NOMO-1 treated with DMSO at 0.1 percent for 48 hours (cell line): Measurements from ENCODE around the gene FUCA2.
A peak's percentile ranks its signal among the peaks of the same experiment; 100 is the strongest.
"Not testable (repeated sequence)": the region's sequence is repeated elsewhere in the genome, so short reads cannot be mapped to it uniquely, and the experiment has no call there.

ENCODE experiments used
- DNase-seq: peaks from one replicate; lab custom pipeline; 2025; ENCODE audit not compliant: unreplicated experiment; lab: John Stamatoyannopoulos, UW

Gene FUCA2

DNA sequence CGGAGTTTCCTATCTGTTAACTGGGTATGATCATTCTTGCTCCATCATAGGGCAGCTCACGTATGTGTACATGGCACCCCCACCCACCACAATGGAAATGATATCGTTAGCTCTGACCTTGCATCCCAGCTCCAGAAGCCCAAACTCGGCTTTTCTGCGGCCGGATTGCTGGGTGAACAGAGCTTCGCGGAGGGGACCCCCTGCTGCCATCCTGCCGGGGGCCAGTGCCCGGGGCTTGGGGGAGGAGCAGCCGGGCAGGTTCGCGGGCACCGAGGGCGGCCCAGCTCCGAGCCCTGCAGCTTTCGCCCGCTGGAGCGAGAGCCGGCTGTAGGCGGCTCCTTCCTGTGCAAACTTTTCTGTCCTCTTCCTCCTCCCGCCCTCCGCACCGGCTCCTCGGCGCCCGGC, 24.9 kb upstream of the FUCA2 start:
- peak; percentile 68 for DNase-seq

- DNase-seq = no peak
These were observed 23.7 kb upstream of the FUCA2 start for GRCh38 chr6:143535189-143535614.

- DNase-seq = no peak
These were observed 20.4 kb upstream of the FUCA2 start for GRCh38 chr6:143531720-143532499.

DNA sequence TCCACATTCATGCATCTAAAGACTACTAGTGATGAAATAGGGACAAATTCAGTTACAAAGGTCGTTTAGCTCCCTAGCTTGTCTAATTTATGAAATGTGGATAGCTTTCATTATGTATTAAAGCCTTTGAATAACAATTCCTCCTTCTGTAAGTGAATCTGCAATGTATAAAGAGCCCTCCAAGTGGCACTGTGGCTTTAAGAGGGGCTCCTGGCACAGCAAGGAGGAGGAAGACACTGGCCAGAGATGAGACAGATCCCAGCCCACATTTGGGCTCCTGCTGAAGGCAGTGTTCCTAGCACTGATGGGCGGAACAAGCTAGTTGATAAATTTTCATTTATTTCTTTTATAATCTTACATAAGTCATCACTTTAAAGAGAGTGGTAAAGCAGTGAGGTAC, 17.6 kb upstream of the FUCA2 start:
- no peak for DNase-seq

- DNase-seq = peak; percentile 71
These were observed 16.8 kb upstream of the FUCA2 start for GRCh38 chr6:143528164-143528811.

DNA sequence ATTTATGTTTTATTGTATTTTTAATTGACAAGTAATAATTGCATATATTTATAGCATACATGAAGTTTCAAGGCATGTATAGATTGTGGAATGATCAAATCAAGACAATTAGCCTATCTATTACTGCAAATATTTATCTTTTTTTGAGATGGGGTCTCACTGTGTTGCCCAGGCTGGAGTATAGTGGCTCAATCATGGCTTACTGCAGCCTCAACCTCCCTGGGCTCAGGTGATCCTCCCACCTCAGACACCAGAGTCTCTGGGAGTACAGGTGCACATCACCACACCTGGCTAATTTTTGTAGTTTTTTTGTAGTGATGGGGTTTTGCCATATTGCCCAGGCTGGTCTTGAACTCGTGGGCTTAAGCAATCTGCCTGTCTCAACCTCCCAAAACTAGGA, 16.2 kb upstream of the FUCA2 start:
- no peak for DNase-seq

GRCh38 chr6:143525356-143525755, 13.8 kb upstream of the FUCA2 start:
- peak; percentile 61 for DNase-seq

- no peak for DNase-seq
These were observed 10.6 kb upstream of the FUCA2 start for GRCh38 chr6:143522039-143522600.

DNA sequence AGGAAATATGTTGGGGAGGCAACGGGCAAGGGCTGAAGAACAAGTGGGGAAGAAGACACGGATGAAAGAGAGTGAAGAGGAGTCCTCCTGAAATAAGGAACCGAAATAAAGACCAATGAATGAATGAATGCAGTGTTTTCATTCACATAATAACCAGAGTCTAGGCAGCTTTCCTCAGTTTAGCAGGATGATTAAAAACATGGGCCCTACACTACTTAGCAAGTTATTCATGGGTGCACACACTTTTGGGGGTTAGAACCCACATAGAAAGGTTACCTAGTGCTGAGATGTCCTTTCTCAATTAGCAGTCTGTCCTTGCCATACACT, 5.9 kb upstream of the FUCA2 start:
- DNase-seq = no peak

GRCh38 chr6:143516690-143517446, 5.3 kb upstream of the FUCA2 start:
- DNase-seq = peak; percentile 67

DNA sequence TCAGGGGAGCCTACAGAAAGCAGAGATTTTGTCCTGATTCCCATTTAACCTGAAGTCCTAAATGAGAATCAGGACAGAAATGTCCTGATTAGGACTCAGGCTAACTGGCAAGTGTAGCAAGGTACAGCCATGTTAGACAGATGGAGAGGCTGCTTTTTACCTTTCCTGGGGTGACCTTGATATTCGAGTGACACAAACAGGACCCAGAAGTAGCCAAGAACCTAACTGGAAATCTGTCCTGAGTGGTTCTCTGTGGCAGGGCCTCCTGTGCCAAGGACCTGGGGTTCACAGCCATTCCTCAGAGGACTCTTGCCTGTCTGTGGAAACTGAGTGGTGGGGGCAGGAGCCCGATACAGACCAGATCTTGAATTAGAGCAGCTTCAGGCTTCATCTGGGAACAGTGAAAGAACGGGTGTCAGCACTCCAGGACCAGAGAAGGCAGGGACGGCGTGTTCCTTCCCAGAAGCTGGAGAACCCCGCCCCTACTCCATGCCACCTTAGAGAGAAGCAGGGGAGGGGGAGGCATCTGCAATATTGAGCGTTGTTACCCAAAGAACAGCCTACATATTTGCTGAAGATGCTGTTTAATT, 4.3 kb upstream of the FUCA2 start:
- DNase-seq = no peak

DNA sequence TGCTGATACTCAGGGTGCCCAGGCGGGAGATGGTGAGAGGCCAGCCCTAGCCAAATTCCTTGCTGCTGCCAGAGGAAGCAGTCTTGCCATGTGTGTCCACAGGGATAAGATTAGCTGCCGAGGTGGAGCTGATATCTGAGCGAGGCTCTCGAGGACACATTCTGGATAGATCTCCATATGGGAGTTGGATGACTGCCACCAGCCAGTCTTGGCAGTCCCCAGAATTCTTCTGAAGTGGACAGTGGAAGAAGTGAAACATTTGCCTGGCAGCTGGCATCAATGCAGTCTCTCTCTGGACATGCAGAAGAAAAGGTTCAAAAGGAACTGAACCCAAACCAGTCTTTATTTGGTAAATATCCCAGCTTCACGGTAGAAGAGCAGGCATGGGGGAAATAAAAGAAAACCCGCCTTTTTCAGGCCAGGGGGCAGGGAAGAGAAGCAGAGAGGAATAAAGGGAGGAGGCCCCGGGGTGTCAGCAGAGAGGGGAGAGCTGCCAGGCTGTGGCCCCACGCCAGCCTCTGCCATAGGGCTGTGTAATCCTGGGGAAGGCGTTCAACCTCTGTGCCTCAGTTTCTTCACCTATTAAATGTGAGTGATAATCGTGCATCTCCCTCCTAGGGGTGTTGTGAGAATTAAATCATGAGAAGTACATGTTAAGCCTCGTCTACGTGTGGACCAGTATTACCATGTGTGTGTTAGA, 3.7 kb upstream of the FUCA2 start:
- no peak for DNase-seq

GRCh38 chr6:143513410-143513809, 1.9 kb upstream of the FUCA2 start:
- DNase-seq = no peak

DNA sequence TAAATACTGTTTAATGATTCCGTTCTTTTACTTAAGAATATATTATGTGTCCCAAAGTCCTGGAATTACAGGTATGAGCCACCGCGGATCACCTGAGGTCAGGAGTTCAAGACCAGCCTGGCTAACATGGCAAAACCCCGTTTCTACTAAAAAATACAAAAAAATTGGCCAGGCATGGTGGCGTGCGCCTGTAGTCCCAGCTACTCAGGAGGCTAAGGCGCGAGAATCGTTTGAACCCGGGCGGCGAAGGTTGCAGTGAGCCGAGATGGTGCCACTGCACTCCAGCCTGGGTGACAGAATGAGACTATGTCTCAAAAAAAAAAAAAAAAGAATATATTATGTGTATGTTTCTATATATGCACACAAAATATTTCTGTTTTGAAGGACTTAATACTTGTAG, 1.2 kb downstream of the FUCA2 start:
- DNase-seq = not testable (repeated sequence)

- no peak for DNase-seq
These were observed 4.0 kb downstream of the FUCA2 start for GRCh38 chr6:143507358-143508145.

GRCh38 chr6:143506620-143507019, 4.9 kb downstream of the FUCA2 start:
- DNase-seq = no peak

- no peak for DNase-seq
These were observed 5.3 kb downstream of the FUCA2 start for GRCh38 chr6:143506199-143506598.

DNA sequence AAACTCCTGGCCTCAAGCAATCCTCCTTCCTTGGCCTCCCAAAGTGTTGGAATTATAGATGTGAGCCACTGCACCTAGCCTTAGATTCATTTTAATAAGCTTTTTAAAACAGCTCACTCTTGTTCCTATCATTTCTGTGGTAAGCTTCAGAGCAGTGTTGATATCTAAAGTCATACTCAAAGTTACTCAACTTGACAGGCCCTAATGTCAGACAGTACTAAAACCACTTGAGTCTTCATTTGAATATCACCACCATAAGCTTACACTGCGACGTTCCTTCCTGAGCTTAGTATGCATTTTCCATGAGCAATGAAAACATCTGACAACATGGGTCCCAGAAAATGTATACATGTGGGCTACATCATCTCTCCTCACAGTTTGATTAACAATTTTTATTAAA, 6.0 kb downstream of the FUCA2 start:
- no peak for DNase-seq

- DNase-seq = no peak
These were observed 6.4 kb downstream of the FUCA2 start for GRCh38 chr6:143505111-143505510.

DNA sequence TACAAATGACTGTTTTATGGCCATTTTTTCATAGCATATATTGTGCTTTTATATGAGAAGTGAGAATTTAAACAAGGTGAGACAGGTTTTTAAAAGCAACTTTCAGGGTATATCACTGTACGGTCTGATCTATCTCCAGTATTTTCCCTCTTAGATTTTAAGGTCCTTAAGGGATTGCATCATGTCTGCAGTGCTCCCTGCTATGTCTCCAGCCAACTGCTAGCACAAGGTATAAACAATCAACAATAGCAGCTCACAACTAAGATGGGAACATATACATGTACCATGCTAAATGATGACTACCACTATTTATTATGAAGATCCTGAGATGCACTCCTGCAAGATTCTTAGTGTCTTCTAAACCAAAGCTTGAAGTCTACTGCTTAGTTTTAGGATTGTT, 7.2 kb downstream of the FUCA2 start:
- no peak for DNase-seq
